Activated T-cell treated with anti-CD3 and anti-CD28 coated beads for 1 hour (primary cell): Measurements from ENCODE around the gene MAP7D3.
A peak's percentile ranks its signal among the peaks of the same experiment; 100 is the strongest.
"Not testable (repeated sequence)": the region's sequence is repeated elsewhere in the genome, so short reads cannot be mapped to it uniquely, and the experiment has no call there.

ENCODE experiments used
- DNase-seq: peaks from one replicate; pipeline ENCODE4 v3.0.0-alpha.2; 2020; ENCODE audit warnings: low read depth

The MAP7D3 gene

GRCh38 chrX:136251041-136251991 is at the start of gene MAP7D3:
MAP7D3 (minus strand) TSS chrX:136251400; CDS start chrX:136251358, 42 bp downstream.
- peak; percentile 45 for DNase-seq

GRCh38 chrX:136300721-136301120 is 49.5 kb upstream of the MAP7D3 start, which contains the start of gene ADGRG4:
ADGRG4 (plus strand) TSS chrX:136300963; CDS start chrX:136308778, 7,815 bp downstream.
- not testable (repeated sequence) for DNase-seq

- no peak for DNase-seq
These were observed 44.2 kb upstream of the MAP7D3 start for GRCh38 chrX:136295380-136295779.

GRCh38 chrX:136292656-136293055 is 41.5 kb upstream of the MAP7D3 start:
- DNase-seq = no peak

GRCh38 chrX:136291824-136292223 is 40.6 kb upstream of the MAP7D3 start:
- DNase-seq = no peak

GRCh38 chrX:136286375-136286774 is 35.2 kb upstream of the MAP7D3 start:
- not testable (repeated sequence) for DNase-seq

- no peak for DNase-seq
These were observed 24.4 kb upstream of the MAP7D3 start for GRCh38 chrX:136275553-136275952.

GRCh38 chrX:136273986-136274385 is 22.8 kb upstream of the MAP7D3 start:
- DNase-seq = no peak

- no peak for DNase-seq
These were observed 21.1 kb upstream of the MAP7D3 start for GRCh38 chrX:136272325-136272724.

- DNase-seq = no peak
These were observed 20.1 kb upstream of the MAP7D3 start for GRCh38 chrX:136271300-136271699.

- no peak for DNase-seq
These were observed 18.7 kb upstream of the MAP7D3 start for GRCh38 chrX:136269921-136270320.

- peak; percentile 19 for DNase-seq
These were observed 17.1 kb upstream of the MAP7D3 start for GRCh38 chrX:136268051-136269048.

GRCh38 chrX:136266828-136267227 is 15.6 kb upstream of the MAP7D3 start:
- no peak for DNase-seq

- DNase-seq = no peak
These were observed 11.7 kb upstream of the MAP7D3 start for GRCh38 chrX:136262812-136263315.

GRCh38 chrX:136262243-136262642 is 11.0 kb upstream of the MAP7D3 start:
- no peak for DNase-seq

- no peak for DNase-seq
These were observed 10.1 kb upstream of the MAP7D3 start for GRCh38 chrX:136261321-136261720.

GRCh38 chrX:136260776-136261175 is 9.6 kb upstream of the MAP7D3 start:
- no peak for DNase-seq

GRCh38 chrX:136259543-136259942 is 8.3 kb upstream of the MAP7D3 start:
- DNase-seq = no peak

- no peak for DNase-seq
These were observed 7.8 kb upstream of the MAP7D3 start for GRCh38 chrX:136258951-136259350.

- DNase-seq = no peak
These were observed 4.8 kb upstream of the MAP7D3 start for GRCh38 chrX:136256026-136256425.

- DNase-seq = no peak
These were observed 4.3 kb upstream of the MAP7D3 start for GRCh38 chrX:136255541-136255940.
